SK-N-MC (cell line): ENCODE results near the gene SYNJ2BP.
"Not testable (repeated sequence)": the region's sequence is repeated elsewhere in the genome, so short reads cannot be mapped to it uniquely, and the experiment has no call there.

Source experiments
- DNase-seq: peaks from one replicate; pipeline ENCODE4 v3.0.0-alpha.2; 2011; ENCODE audit warnings: low read depth, low spot score
- H3K27ac ChIP-seq: fragments of 200-600 bp; sonication (generic); 2 replicates; pipeline ENCODE4 v1.5.1; 2016; ENCODE audit warnings: mixed run types
- H3K36me3 ChIP-seq: fragments of 200-600 bp; sonication (generic); 2 replicates; pipeline ENCODE4 v1.6.1; 2017; ENCODE audit warnings: antibody characterized with exemption, low read length, mixed read lengths; ENCODE audit not compliant: insufficient read depth
- H3K4me3 ChIP-seq: fragments of 200-600 bp; sonication (generic); 2 replicates; pipeline ENCODE4 v1.5.1; 2016
- H3K9ac ChIP-seq: fragments of 200-600 bp; sonication (generic); 2 replicates; pipeline ENCODE4 v1.8.0; 2017; ENCODE audit warnings: mixed run types, mixed read lengths; ENCODE audit not compliant: insufficient read length
- H3K9me3 ChIP-seq: fragments of 200-600 bp; sonication (generic); 2 replicates; pipeline ENCODE4 v1.6.1; 2017; ENCODE audit warnings: low read depth, mild to moderate bottlenecking, antibody characterized with exemption, low read length, moderate library complexity, mixed read lengths
- EZH2 ChIP-seq: fragments of 200-600 bp; sonication (generic); IDR thresholded peaks from one replicate; pipeline ENCODE4 v1.6.1; 2017; ENCODE audit warnings: antibody characterized with exemption
- FOXP2 ChIP-seq: optimal IDR thresholded peaks from 2 replicates; pipeline ENCODE3; 2011; ENCODE audit warnings: mild to moderate bottlenecking, moderate library complexity; ENCODE audit not compliant: insufficient read depth; ENCODE audit errors: extremely low read length, control extremely low read depth
- POLR2AphosphoS5 ChIP-seq: IDR thresholded peaks from 2 replicates; pipeline ENCODE4 v1.6.1; 2012; ENCODE audit warnings: mild to moderate bottlenecking, low read depth, low read length, borderline replicate concordance

Gene SYNJ2BP

DNA sequence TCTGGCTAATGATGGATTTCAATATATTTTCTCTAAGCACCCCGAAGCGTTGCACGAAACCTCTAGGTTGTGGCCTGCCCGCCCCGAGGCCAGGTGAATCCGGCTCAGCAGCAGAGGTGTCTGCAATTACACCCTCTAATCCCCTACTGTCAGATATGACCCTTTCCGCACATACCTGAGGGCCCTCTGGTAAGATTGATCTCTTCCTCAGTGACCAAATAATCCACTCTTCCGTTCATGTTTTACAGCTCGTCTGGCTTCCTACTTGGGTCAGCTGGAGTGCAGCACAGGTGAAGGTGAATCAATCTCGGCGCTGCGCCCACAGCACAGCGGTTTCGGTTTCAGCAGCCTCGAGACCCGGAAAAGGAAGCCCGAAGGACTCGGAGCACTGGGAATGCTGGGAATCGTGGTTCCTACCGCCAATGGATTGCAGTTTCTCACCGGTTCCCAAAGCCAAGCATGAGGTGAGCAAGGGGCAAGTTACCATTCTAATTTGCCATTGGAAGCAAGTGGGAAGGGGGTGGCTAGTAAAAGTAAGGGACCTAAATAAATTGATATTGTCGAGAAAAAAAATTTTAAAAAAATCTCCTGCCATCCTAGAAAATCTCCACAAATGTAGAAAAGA, at the start of gene SYNJ2BP:
SYNJ2BP (minus strand) TSS at position 366 of the 625 bp plus-strand sequence; CDS start at position 239, 127 bp downstream.
- H3K9me3 ChIP-seq: no peaks in the 10 kb centered on the region
- TF ChIP-seq POLR2AphosphoS5 (peak; percentile 81), EZH2 (no peak), FOXP2 (no peak)
- H3K9ac ChIP-seq: peak within 1 kb of the TSS; percentile 85
- no peak for DNase-seq
- H3K4me3 ChIP-seq: peak within 1 kb of the TSS; percentile 91
- H3K27ac ChIP-seq: no peak within 1 kb of the TSS
- H3K36me3 ChIP-seq: peaks cover 6% of the 10 kb centered on the region; the same call in 1 of the 2 replicates

GRCh38 chr14:70454731-70455130, 37.8 kb upstream of the SYNJ2BP start:
- H3K27ac ChIP-seq: no peak overlapping the region
- H3K9me3 ChIP-seq: no peaks in the 10 kb centered on the region
- H3K4me3 ChIP-seq: no peak overlapping the region
- TF ChIP-seq POLR2AphosphoS5 (no peak), FOXP2 (no peak), EZH2 (no peak)
- no peak for DNase-seq
- no peaks in the 10 kb centered on the region for H3K36me3 ChIP-seq
- no peak overlapping the region for H3K9ac ChIP-seq

- no peak for DNase-seq
- Histone ChIP-seq H3K27ac (no peak within 1 kb of the TSS), H3K36me3 (no peaks in the 10 kb centered on the region), H3K4me3 (no peak within 1 kb of the TSS), H3K9ac (no peak within 1 kb of the TSS), H3K9me3 (no peaks in the 10 kb centered on the region)
- TF ChIP-seq FOXP2: no peak
- TF ChIP-seq EZH2: no peak
- TF ChIP-seq POLR2AphosphoS5: no peak
Measured at GRCh38 chr14:70451874-70452273, 35.0 kb upstream of the SYNJ2BP start, which contains the start of gene ADAM21. ADAM21 (plus strand) TSS chr14:70452174; CDS start chr14:70457500, 5,326 bp downstream.

DNA sequence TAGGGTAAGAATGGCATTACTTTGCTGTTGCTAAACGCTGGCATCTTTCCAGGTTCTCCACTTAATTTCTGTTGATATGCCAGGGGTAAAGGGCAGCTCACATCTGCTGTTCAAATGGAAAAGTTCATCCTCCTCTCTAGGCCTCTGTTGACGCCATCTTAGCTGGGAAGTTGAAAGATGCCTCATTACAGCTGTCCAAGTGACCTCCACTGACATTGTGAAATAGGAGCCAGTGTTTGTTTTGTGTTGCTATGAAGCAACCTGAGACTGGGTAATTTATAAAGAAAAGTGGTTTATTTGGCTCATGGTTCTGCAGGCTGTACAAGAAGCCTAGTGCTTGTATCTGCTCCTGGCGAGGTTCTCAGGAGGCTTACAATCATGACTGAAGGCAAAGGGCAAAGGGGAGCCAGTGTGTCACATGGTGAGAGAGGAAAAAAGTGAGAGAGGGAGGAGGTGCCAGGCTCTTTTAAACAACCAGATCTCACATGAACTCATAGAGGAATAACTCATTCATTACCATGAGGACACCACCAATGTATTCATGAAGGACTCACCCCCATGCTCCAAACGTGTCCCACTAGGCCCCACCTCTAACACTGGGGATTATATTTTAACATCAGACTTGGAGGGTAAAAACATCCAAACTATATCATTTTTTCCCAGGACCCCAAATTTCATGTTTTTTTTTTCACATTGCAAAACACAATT, 31.9 kb upstream of the SYNJ2BP start:
- Histone ChIP-seq H3K36me3 (no peaks in the 10 kb centered on the region), H3K4me3 (no peak overlapping the region), H3K27ac (no peak overlapping the region), H3K9me3 (no peaks in the 10 kb centered on the region), H3K9ac (no peak overlapping the region)
- DNase-seq: no peak
- no peak for TF ChIP-seq FOXP2
- TF ChIP-seq POLR2AphosphoS5: no peak
- no peak for TF ChIP-seq EZH2

- Histone ChIP-seq H3K4me3 (no peak overlapping the region), H3K36me3 (no peaks in the 10 kb centered on the region), H3K9me3 (no peaks in the 10 kb centered on the region), H3K9ac (no peak overlapping the region), H3K27ac (no peak overlapping the region)
- TF ChIP-seq EZH2: no peak
- no peak for TF ChIP-seq FOXP2
- no peak for TF ChIP-seq POLR2AphosphoS5
- DNase-seq: no peak
Measured at GRCh38 chr14:70442750-70443149, 25.9 kb upstream of the SYNJ2BP start.

GRCh38 chr14:70441641-70442040, 24.8 kb upstream of the SYNJ2BP start:
- DNase-seq: no peak
- no peak overlapping the region for H3K4me3 ChIP-seq
- no peaks in the 10 kb centered on the region for H3K36me3 ChIP-seq
- TF ChIP-seq POLR2AphosphoS5 (no peak), FOXP2 (no peak), EZH2 (no peak)
- no peak overlapping the region for H3K9ac ChIP-seq
- no peaks in the 10 kb centered on the region for H3K9me3 ChIP-seq
- H3K27ac ChIP-seq: no peak overlapping the region

DNA sequence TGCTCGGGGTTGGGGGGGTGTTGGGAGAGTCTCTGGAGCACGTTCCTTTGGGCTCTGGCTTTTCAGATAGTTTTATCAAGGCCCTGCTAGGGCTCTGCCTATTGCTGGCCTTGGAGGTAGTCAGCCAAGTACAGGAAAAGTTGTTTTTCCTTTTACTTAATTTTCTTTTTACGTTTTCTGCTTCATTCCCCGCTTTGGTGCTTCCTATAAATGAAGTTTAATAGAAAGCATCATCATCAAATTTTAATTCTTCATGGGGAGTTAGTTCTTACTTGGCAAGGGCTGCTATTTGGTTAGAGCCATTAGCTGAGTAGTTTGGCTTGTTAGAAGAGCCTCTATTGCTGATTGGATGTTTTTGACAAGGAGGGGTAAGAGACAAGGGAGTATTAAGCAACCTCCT, 20.0 kb upstream of the SYNJ2BP start:
- no peak overlapping the region for H3K9ac ChIP-seq
- no peaks in the 10 kb centered on the region for H3K36me3 ChIP-seq
- no peak overlapping the region for H3K27ac ChIP-seq
- no peak for DNase-seq
- H3K4me3 ChIP-seq: no peak overlapping the region
- no peak for TF ChIP-seq POLR2AphosphoS5
- TF ChIP-seq EZH2: no peak
- TF ChIP-seq FOXP2: no peak
- no peaks in the 10 kb centered on the region for H3K9me3 ChIP-seq

DNA sequence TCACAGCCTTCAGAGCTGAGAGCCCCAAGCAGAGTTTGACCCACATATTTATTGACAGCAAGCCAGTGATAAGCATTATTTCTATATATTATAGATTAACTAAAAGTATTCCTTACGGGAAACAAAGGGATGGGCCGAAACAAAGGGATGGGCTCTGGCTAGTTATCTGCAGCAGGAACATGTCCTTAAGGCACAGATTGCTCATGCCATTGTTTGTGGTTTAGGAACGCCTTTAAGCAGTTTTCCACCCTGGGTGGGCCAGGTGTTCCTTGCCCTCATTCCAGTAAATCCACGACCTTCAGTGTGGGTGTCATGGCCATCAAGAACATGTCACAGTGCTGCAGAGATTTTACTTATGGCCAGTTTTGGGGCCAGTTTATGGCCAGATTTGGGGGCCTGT, 9.7 kb upstream of the SYNJ2BP start:
- H3K9ac ChIP-seq, H3K27ac ChIP-seq, H3K9me3 ChIP-seq, H3K36me3 ChIP-seq, H3K4me3 ChIP-seq, DNase-seq: not testable (repeated sequence)

DNA sequence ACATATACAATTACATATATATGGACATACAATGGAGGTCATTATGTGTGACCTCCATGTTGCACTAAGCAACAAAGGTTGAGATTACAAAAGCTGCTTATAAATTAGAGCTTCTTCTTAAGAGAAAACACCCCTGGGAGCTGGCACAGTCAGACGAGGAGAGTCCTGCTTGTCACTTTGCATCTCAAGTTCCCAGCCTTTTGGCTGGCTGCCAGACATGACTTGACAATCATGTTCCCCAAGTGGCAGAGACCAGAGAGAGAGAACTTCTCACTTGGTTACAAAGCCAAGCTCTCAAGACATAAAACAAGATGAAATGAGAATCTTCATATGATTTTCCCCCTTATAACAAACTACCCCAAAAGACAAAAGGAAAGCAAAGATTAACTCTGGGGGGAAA, 8.5 kb upstream of the SYNJ2BP start:
- H3K4me3 ChIP-seq: no peak overlapping the region
- H3K9ac ChIP-seq: no peak overlapping the region
- no peaks in the 10 kb centered on the region for H3K9me3 ChIP-seq
- no peak overlapping the region for H3K27ac ChIP-seq
- no peak for TF ChIP-seq POLR2AphosphoS5
- TF ChIP-seq EZH2: no peak
- no peak for TF ChIP-seq FOXP2
- no peaks in the 10 kb centered on the region for H3K36me3 ChIP-seq
- DNase-seq: no peak
